ENCODE data around the gene INSR.
"Not testable (repeated sequence)": the region's sequence is repeated elsewhere in the genome, so short reads cannot be mapped to it uniquely, and the experiment has no call there.

The INSR gene

DNA sequence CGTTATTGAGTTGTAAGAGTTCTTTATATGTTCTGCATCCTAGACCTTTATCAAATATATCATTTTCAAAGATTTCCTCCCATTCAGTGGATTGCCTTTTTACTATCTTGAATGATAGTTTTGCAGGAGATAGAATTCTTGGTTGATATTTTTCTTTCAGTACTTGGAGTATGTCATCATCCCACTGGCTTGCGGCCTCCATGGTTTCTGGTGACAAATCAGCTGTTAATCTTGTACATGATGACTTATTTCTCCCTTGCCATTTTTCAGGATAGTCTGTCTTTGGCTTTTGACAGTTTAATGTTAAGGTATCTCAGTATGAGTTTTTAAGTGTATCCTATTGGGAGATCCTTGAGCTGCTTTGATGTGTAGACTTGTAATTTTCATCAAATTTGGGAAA, 216.2 kb downstream of the INSR start:
- no peak for DNase-seq

- no peak for DNase-seq
Observed at GRCh38 chr19:7076151-7076550, 218.1 kb downstream of the INSR start.

DNA sequence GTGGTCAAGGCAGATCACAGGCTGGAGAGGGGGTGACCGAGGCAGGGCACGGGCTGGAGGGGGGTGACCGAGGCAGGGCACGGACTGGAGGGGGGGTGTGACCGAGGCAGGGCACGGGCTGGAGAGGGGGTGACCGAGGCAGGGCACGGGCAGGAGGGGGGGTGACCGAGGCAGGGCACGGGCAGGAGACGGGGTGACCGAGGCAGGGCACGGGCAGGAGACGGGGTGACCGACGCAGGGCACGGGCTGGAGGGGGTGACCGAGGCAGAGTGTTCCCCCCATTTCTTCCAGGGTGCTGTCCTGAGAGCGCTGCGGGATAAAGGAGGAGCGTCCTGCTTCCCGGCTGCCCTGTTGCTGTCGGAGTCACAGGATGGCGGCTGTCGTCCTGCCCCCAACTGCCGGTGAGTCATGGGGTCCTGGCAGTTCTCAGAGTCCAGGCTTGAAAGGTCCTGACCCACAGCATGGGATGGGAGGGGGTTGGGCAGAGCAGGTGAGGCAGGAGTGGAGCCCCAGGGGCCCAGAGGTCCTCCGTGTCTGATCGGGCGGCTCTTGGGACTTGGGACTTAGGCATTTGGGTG, 219.4 kb downstream of the INSR start:
- DNase-seq, result no peak

DNA sequence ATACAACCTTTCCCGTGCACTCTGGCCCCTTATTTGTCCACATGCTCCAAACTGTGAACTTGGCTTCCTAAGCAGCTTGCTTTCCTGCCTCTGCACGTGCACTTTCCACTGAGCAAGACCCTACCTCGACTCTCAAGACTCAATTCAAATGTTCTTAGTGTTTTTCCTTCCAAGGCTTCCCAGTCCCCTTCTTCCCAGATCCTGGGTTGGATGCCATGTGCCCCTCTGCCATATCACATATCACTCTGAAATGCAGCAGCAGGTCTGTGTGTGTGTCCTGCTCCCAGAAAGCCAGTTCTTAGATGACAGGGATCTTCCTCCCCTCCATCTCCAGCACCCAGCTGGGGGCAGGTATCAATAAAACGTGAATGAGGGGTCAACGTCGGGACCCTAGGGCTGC, 221.7 kb downstream of the INSR start:
- DNase-seq, result no peak

DNA sequence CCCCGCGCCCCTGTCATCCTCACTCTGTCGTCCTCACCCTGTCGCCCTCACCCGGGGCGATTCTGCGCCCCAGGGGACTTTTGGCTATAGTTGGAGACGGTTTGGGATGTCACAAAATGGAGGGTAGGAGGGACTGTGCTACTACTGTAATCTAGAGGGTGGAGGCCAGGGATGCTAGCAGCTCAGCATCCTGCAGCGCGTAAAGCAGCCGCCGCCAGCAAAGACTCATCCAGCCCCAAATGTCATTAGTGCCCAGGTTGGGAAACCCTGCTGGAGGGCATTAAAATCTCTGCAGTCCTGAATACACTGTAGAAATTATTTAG, 224.3 kb downstream of the INSR start:
- DNase-seq, result no peak

GRCh38 chr19:7069042-7069903, 224.9 kb downstream of the INSR start, which contains the start of gene ZNF557:
TSS of gene ZNF557 (plus strand) at chr19:7069703. CDS start at chr19:7075075, 5,372 bp downstream.
- peak; percentile 86 for DNase-seq

DNA sequence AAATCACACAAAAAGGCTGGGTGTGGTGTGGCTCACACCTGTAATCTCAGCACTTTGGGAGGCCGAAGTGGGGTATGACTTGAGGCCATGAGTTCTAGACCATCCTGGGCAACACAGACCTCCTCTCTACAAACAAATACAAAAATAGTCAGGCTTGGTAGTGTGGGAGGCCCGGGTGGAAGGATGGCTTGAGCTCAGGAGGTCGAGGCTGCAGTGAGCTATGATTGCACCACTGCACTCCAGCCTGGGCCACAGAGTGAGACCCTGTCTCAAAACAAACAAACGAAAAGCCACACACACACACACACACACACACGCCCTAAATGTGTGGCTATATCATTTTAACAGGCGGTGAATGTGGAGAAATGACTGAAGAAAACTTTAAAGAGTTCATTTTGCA, 225.6 kb downstream of the INSR start:
- no peak for DNase-seq

GRCh38 chr19:7067716-7068115, 226.5 kb downstream of the INSR start:
- no peak for DNase-seq

- not testable (repeated sequence) for DNase-seq
Observed at GRCh38 chr19:7067122-7067521, 227.1 kb downstream of the INSR start.

GRCh38 chr19:7063764-7064418, 230.3 kb downstream of the INSR start:
- no peak for DNase-seq

GRCh38 chr19:7063339-7063738, 230.9 kb downstream of the INSR start:
- DNase-seq, result no peak
